DOHH2 (cell line): Measurements from ENCODE around the gene NAIF1.

Source experiments
- H3F3A ChIP-seq: fragments of 200-600 bp; sonication (generic), shearing (Covaris generic); 2 replicates; pipeline ENCODE4 v1.6.0; 2016; ENCODE audit warnings: antibody characterized with exemption, mild to moderate bottlenecking; ENCODE audit not compliant: control insufficient read depth, insufficient read depth
- H3K27ac ChIP-seq: fragments of 200-600 bp; sonication (generic); 2 replicates; pipeline ENCODE4 v1.5.1; 2014; ENCODE audit warnings: low read depth, mild to moderate bottlenecking, low read length, moderate library complexity
- H3K27me3 ChIP-seq: fragments of 200-600 bp; sonication (generic); 2 replicates; pipeline ENCODE4 v1.6.1; 2014; ENCODE audit warnings: mild to moderate bottlenecking, low read length, mixed read lengths; ENCODE audit not compliant: control insufficient read depth
- H3K36me3 ChIP-seq: fragments of 200-600 bp; sonication (generic); 2 replicates; pipeline ENCODE4 v1.6.1; 2014; ENCODE audit warnings: mild to moderate bottlenecking, low read length, moderate library complexity, mixed read lengths; ENCODE audit not compliant: control insufficient read depth
- H3K4me1 ChIP-seq: fragments of 200-600 bp; sonication (generic); 2 replicates; pipeline ENCODE4 v1.6.1; 2014; ENCODE audit warnings: mild to moderate bottlenecking, low read length, mixed read lengths; ENCODE audit not compliant: control insufficient read depth
- H3K4me2 ChIP-seq: fragments of 200-600 bp; sonication (generic); 2 replicates; pipeline ENCODE4 v1.6.0; 2014; ENCODE audit warnings: mild to moderate bottlenecking, low read length, moderate library complexity
- H3K4me3 ChIP-seq: fragments of 200-600 bp; sonication (generic); 2 replicates; pipeline ENCODE4 v1.5.1; 2014; ENCODE audit warnings: mild to moderate bottlenecking, low read length, mixed read lengths
- H3K79me2 ChIP-seq: fragments of 200-600 bp; sonication (generic); 2 replicates; pipeline ENCODE4 v1.6.1; 2014; ENCODE audit warnings: mild to moderate bottlenecking, low read length, mixed read lengths; ENCODE audit not compliant: control insufficient read depth
- H3K9me2 ChIP-seq: fragments of 200-600 bp; sonication (generic); replicated peaks from 2 replicates; pipeline ENCODE4 v1.6.1; 2014; ENCODE audit warnings: mild to moderate bottlenecking, low read length, mixed read lengths; ENCODE audit not compliant: control insufficient read depth
- H3K9me3 ChIP-seq: fragments of 200-600 bp; sonication (generic); 2 replicates; pipeline ENCODE4 v1.6.1; 2014; ENCODE audit warnings: antibody characterized with exemption, low read length, mixed read lengths; ENCODE audit not compliant: control insufficient read depth, insufficient read depth
- H4K20me1 ChIP-seq: fragments of 200-600 bp; sonication (generic); 2 replicates; pipeline ENCODE4 v1.6.0; 2014; ENCODE audit warnings: low read depth, mild to moderate bottlenecking, antibody characterized with exemption, low read length, moderate library complexity; ENCODE audit not compliant: control insufficient read depth, insufficient read depth
- CTCF ChIP-seq: fragments of 200-600 bp; sonication (generic); IDR thresholded peaks from one replicate; pipeline ENCODE4 v1.5.1; 2014; ENCODE audit warnings: antibody characterized with exemption, mild to moderate bottlenecking, low read depth, low read length; ENCODE audit not compliant: poor library complexity, severe bottlenecking
- EZH2phosphoT487 ChIP-seq: fragments of 200-600 bp; sonication (generic); IDR thresholded peaks from 2 replicates; pipeline ENCODE4 v1.6.1; 2017; ENCODE audit warnings: borderline replicate concordance, mild to moderate bottlenecking, antibody characterized with exemption, low read length, moderate library complexity, mixed read lengths

Gene NAIF1

GRCh38 chr9:128097543-128098296, 30.6 kb upstream of the NAIF1 start:
- Histone ChIP-seq H4K20me1 (peaks cover 12% of the 10 kb centered on the region; the same call in 1 of the 2 replicates), H3K9me3 (no peaks in the 10 kb centered on the region), H3K9me2 (no peaks in the 10 kb centered on the region), H3K4me3 (no peak overlapping the region), H3K27me3 (no peaks in the 10 kb centered on the region), H3K27ac (no peak overlapping the region), H3K79me2 (peaks cover 44% of the 10 kb centered on the region), H3K4me2 (no peak overlapping the region), H3F3A (peaks cover 8% of the 10 kb centered on the region), H3K36me3 (peaks cover 25% of the 10 kb centered on the region), H3K4me1 (peaks cover 22% of the 10 kb centered on the region)
- TF ChIP-seq EZH2phosphoT487 (no peak), CTCF (no peak)

- H3K79me2 ChIP-seq: peaks cover 49% of the 10 kb centered on the region
- H3F3A ChIP-seq: peaks cover 8% of the 10 kb centered on the region
- H3K36me3 ChIP-seq: peaks cover 19% of the 10 kb centered on the region
- H3K4me2 ChIP-seq: no peak overlapping the region
- H4K20me1 ChIP-seq: peaks cover 12% of the 10 kb centered on the region; the same call in 1 of the 2 replicates
- H3K27me3 ChIP-seq: no peaks in the 10 kb centered on the region
- no peak overlapping the region for H3K4me3 ChIP-seq
- H3K4me1 ChIP-seq: peaks cover 30% of the 10 kb centered on the region
- H3K9me3 ChIP-seq: no peaks in the 10 kb centered on the region
- H3K9me2 ChIP-seq: no peaks in the 10 kb centered on the region
- H3K27ac ChIP-seq: no peak overlapping the region
- TF ChIP-seq CTCF (no peak), EZH2phosphoT487 (no peak)
Measured at GRCh38 chr9:128096616-128097536, 29.8 kb upstream of the NAIF1 start.

GRCh38 chr9:128094950-128095544, 27.9 kb upstream of the NAIF1 start:
- H3K4me3 ChIP-seq: no peak overlapping the region
- H3K27ac ChIP-seq: no peak overlapping the region
- TF ChIP-seq EZH2phosphoT487 (no peak), CTCF (no peak)
- H3K27me3 ChIP-seq: no peaks in the 10 kb centered on the region
- no peaks in the 10 kb centered on the region for H3K9me2 ChIP-seq
- H3F3A ChIP-seq: peaks cover 8% of the 10 kb centered on the region
- peaks cover 13% of the 10 kb centered on the region for H3K36me3 ChIP-seq
- peaks cover 59% of the 10 kb centered on the region for H3K79me2 ChIP-seq
- peaks cover 30% of the 10 kb centered on the region for H3K4me1 ChIP-seq
- no peak overlapping the region for H3K4me2 ChIP-seq
- peaks cover 12% of the 10 kb centered on the region; the same call in 1 of the 2 replicates for H4K20me1 ChIP-seq
- H3K9me3 ChIP-seq: no peaks in the 10 kb centered on the region
